CD4-positive, CD25-positive, alpha-beta regulatory T cell (primary cell): ENCODE measurements around the gene SMO. TPM values are rescaled to one million over a fixed set of nuclear protein-coding genes. Genes with fewer than 3 reads are reported as not detected.

Source experiments
- ATAC-seq, 2 donors: fragments of 150-1000 bp; cut with Tn5 transposase; one replicate each; pipeline ENCODE4 v1.10.0; 2021; ENCODE audit warnings: low read depth in 2 of 2, moderate number of reproducible peaks in 2 of 2, moderate library complexity in 1 of 2
- DNase-seq, 3 donors: peaks; one replicate each; pipeline versions ENCODE4 v3.0.0 to v3.0.0-alpha.2; 2012 to 2022; ENCODE audit warnings: mixed read lengths in 1 of 3
- H3K27ac ChIP-seq: one replicate; pipeline ENCODE4 v1.7.0; 2013; ENCODE audit warnings: mild to moderate bottlenecking, low read length; ENCODE audit not compliant: insufficient read depth, poor library complexity, severe bottlenecking
- H3K27me3 ChIP-seq: one replicate; pipeline ENCODE4 v1.7.0; 2013; ENCODE audit warnings: low read length; ENCODE audit not compliant: control insufficient read depth, insufficient read depth
- H3K36me3 ChIP-seq: one replicate; pipeline ENCODE4 v1.7.0; 2013; ENCODE audit warnings: mild to moderate bottlenecking, low read length, moderate library complexity; ENCODE audit not compliant: control insufficient read depth, insufficient read depth
- H3K4me1 ChIP-seq: 2 replicates; pipeline ENCODE4 v1.7.0; 2013; ENCODE audit warnings: mild to moderate bottlenecking, low read length; ENCODE audit not compliant: insufficient read depth, control insufficient read depth, poor library complexity, severe bottlenecking
- H3K4me3 ChIP-seq: one replicate; pipeline ENCODE4 v1.7.0; 2013; ENCODE audit warnings: low read depth, mild to moderate bottlenecking, low read length, moderate library complexity
- H3K9me3 ChIP-seq, 2 experiments: 1 replicate in 1 of 2; 2 replicates in 1 of 2; pipeline ENCODE4 v1.7.0; 2013; ENCODE audit warnings: low read length in 2 of 2, mild to moderate bottlenecking in 1 of 2, moderate library complexity in 1 of 2; ENCODE audit not compliant: control insufficient read depth in 2 of 2
- H3K27ac Mint-ChIP-seq, 3 donors: one replicate each; pipeline ENCODE4 v1.8.0; 2020 to 2022; ENCODE audit warnings: mild to moderate bottlenecking in 3 of 3, mixed read lengths in 3 of 3, moderate library complexity in 2 of 3
- H3K27me3 Mint-ChIP-seq: one replicate; pipeline ENCODE4 v1.8.0; 2022; ENCODE audit warnings: mild to moderate bottlenecking, mixed read lengths
- H3K36me3 Mint-ChIP-seq: one replicate; pipeline ENCODE4 v1.8.0; 2020; ENCODE audit warnings: mixed read lengths
- H3K4me1 Mint-ChIP-seq, 4 donors: one replicate each; pipeline ENCODE4 v1.8.0; 2020 to 2022; ENCODE audit warnings: mixed read lengths in 4 of 4, mild to moderate bottlenecking in 1 of 4
- H3K4me3 Mint-ChIP-seq, 4 donors: one replicate each; pipeline ENCODE4 v1.8.0; 2020 to 2022; ENCODE audit warnings: mild to moderate bottlenecking in 4 of 4, mixed read lengths in 4 of 4, moderate library complexity in 3 of 4
- H3K9me3 Mint-ChIP-seq, 7 donors: one replicate each; pipeline ENCODE4 v1.8.0; 2020 to 2022; ENCODE audit warnings: mixed read lengths in 7 of 7, mild to moderate bottlenecking in 3 of 7, moderate library complexity in 2 of 7
- polyA plus RNA-seq, 4 donors: library from polyadenylated mRNA; unstranded; fragments of 300-500 nt; fragmentation: Illumina TruSeq; gene quantifications; one replicate each; pipeline ENCODE4 v1.2.3, GENCODE V29; 2021
- total RNA-seq: library from RNA; stranded (reverse); gene quantifications from one replicate; pipeline ENCODE4 v1.2.3, GENCODE V29; 2022

The SMO gene
- total and polyA plus RNA-seq, 5 donors from 2014 or later, result 0.12 TPM; not detected in 4

GRCh38 chr7:129256221-129256620 is 67.8 kb downstream of the SMO start:
- Mint-ChIP-seq H3K4me3 (no peak overlapping the region), H3K27me3 (no peaks in the 10 kb centered on the region), H3K9me3 (no peaks in the 10 kb centered on the region), H3K4me1 (peaks cover 19 to 29% (median 25%) of the 10 kb centered on the region in 4 donors), H3K36me3 (no peaks in the 10 kb centered on the region), H3K27ac (no peak overlapping the region)
- no peak for ATAC-seq
- no peaks in the 10 kb centered on the region for H3K36me3 ChIP-seq
- no peak overlapping the region for H3K4me3 ChIP-seq
- no peaks in the 10 kb centered on the region for H3K9me3 ChIP-seq
- peaks cover 6% of the 10 kb centered on the region for H3K4me1 ChIP-seq
- H3K27ac ChIP-seq, result no peak overlapping the region
- DNase-seq, result no peak
- no peaks in the 10 kb centered on the region for H3K27me3 ChIP-seq

- Histone ChIP-seq H3K27ac (no peak overlapping the region), H3K36me3 (no peaks in the 10 kb centered on the region), H3K27me3 (no peaks in the 10 kb centered on the region), H3K9me3 (no peaks in the 10 kb centered on the region), H3K4me3 (no peak overlapping the region), H3K4me1 (peaks cover 7% of the 10 kb centered on the region)
- Mint-ChIP-seq H3K4me3 (no peak overlapping the region), H3K36me3 (no peaks in the 10 kb centered on the region), H3K9me3 (no peaks in the 10 kb centered on the region), H3K27me3 (no peaks in the 10 kb centered on the region), H3K4me1 (peaks cover 24 to 31% (median 27%) of the 10 kb centered on the region in 4 donors), H3K27ac (peak overlapping the region in 1 of 3 donors; percentile 36)
- ATAC-seq (no peak), DNase-seq (no peak)
Measured at GRCh38 chr7:129257168-129257567, 68.7 kb downstream of the SMO start.

DNA sequence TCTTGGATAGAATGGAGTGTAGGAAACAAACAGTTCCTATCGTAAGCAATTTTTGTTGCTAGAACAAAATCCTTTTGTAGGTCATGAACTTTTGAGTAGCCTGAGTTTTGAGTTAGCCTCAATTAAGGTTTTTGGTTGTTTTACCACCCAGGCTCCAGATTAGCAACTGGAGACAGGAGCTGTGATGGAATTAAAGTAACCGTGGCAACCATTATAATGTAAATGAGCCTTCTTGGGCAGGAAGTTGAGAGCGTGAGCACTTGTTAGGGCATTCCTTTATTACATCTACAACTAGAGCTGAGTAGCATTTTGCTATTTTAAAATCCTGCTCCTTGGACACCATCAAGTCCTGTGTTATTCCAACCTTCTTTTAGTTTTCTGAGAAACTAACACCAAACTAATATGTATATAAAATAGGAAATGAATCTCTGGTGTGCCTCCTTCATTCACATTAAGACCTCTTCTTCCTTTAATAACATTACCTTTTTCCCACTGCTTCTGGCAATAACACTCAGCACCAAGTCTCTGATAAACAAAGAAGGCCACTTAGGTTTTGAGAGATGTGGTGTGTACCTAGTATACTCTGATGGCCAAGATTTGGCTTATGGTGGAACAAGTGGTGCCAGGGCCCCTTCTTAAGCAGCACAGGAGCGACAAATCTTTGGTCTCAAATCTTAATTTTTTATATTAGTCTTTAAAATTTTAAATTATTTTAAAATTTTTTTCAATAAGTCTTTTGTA is 70.4 kb downstream of the SMO start:
- H3K4me3 ChIP-seq, result peak overlapping the region; percentile 60
- no peak for ATAC-seq
- H3K4me1 ChIP-seq, result peaks cover 12% of the 10 kb centered on the region
- Mint-ChIP-seq H3K4me1 (peaks cover 28 to 40% (median 36%) of the 10 kb centered on the region in 4 donors), H3K27me3 (no peaks in the 10 kb centered on the region), H3K4me3 (peak overlapping the region; percentile 69 to 76 (median 76)), H3K9me3 (no peaks in the 10 kb centered on the region), H3K27ac (peak overlapping the region in 2 of 3 donors; percentile 74 to 79), H3K36me3 (no peaks in the 10 kb centered on the region)
- no peaks in the 10 kb centered on the region for H3K27me3 ChIP-seq
- no peaks in the 10 kb centered on the region for H3K9me3 ChIP-seq
- H3K27ac ChIP-seq, result no peak overlapping the region
- peak in 2 of 3 donors; percentile 9 to 30 for DNase-seq
- no peaks in the 10 kb centered on the region for H3K36me3 ChIP-seq

GRCh38 chr7:129262324-129262723 is 73.9 kb downstream of the SMO start:
- DNase-seq, result peak in 1 of 3 donors; percentile 10
- H3K4me3 Mint-ChIP-seq, result no peak overlapping the region
- no peak overlapping the region for H3K27ac Mint-ChIP-seq

More at GRCh38 chr7:129262324-129262723, 73.9 kb downstream of the SMO start:
- Mint-ChIP-seq H3K4me1 (peaks cover 26 to 40% (median 33%) of the 10 kb centered on the region in 4 donors), H3K9me3 (no peaks in the 10 kb centered on the region), H3K36me3 (no peaks in the 10 kb centered on the region), H3K27me3 (no peaks in the 10 kb centered on the region)
- Histone ChIP-seq H3K4me3 (no peak overlapping the region), H3K9me3 (no peaks in the 10 kb centered on the region), H3K36me3 (no peaks in the 10 kb centered on the region), H3K27me3 (no peaks in the 10 kb centered on the region), H3K27ac (no peak overlapping the region), H3K4me1 (peaks cover 12% of the 10 kb centered on the region)
- no peak for ATAC-seq

Other genes starting within 250 kb of the SMO start
- 31.6 TPM for gene TNPO3, start 133.5 kb upstream of the SMO start, total RNA-seq
- gene TNPO3, start 133.5 kb upstream of the SMO start, polyA plus RNA-seq, result 10 to 100 TPM; 34.6 to 48.8 (median 37.3) TPM
- gene TSPAN33, start 43.9 kb upstream of the SMO start, total RNA-seq, result 4.5 TPM
- gene TSPAN33, start 43.9 kb upstream of the SMO start, polyA plus RNA-seq, result 1 to 10 TPM in 3 of 4 donors, under 1 TPM in 1; 0.96 to 3.2 (median 2.2) TPM
- 18.5 TPM for gene AHCYL2, start 36.4 kb downstream of the SMO start, total RNA-seq
- 1 to 10 TPM; 6.2 to 10.0 (median 7.3) TPM for gene AHCYL2, start 36.4 kb downstream of the SMO start, polyA plus RNA-seq
- 1.7 TPM for gene STRIP2, start 245.8 kb downstream of the SMO start, total RNA-seq
- under 1 TPM in 3 of 4 donors, not detected in 1; 0.13 to 0.78 (median 0.56) TPM for gene STRIP2, start 245.8 kb downstream of the SMO start, polyA plus RNA-seq